ENCODE measurements around the gene ATXN7L1. TPM values are rescaled to one million over a fixed set of nuclear protein-coding genes. Genes with fewer than 3 reads are reported as not detected.

Gene ATXN7L1
- total RNA-seq, 1 donor: 17.3 TPM

- TF ChIP-seq CTCF (IDR thresholded peaks at IDR 0.05; ENCODE audit: insufficient read depth, low read depth, low read length): no peak
- DNase-seq (ENCODE audit: low read depth): no peak
- H3K4me3 ChIP-seq (ENCODE audit: low read depth, low read length): no peak overlapping the region
Observed at GRCh38 chr7:105594034-105594433, 282.4 kb downstream of the ATXN7L1 start.

- no peak for DNase-seq (ENCODE audit: low read depth)
- TF ChIP-seq CTCF (IDR thresholded peaks at IDR 0.05; ENCODE audit: insufficient read depth, low read depth, low read length): no peak
- H3K4me3 ChIP-seq (ENCODE audit: low read depth, low read length): no peak overlapping the region
Observed at GRCh38 chr7:105591522-105591921, 284.9 kb downstream of the ATXN7L1 start.

- no peak overlapping the region for H3K4me3 ChIP-seq (ENCODE audit: low read depth, low read length)
- no peak for TF ChIP-seq CTCF (IDR thresholded peaks at IDR 0.05; ENCODE audit: insufficient read depth, low read depth, low read length)
- no peak for DNase-seq (ENCODE audit: low read depth)
Observed at GRCh38 chr7:105590793-105591192, 285.6 kb downstream of the ATXN7L1 start.

- no peak overlapping the region for H3K4me3 ChIP-seq (ENCODE audit: low read depth, low read length)
- peak; percentile 71 for TF ChIP-seq CTCF (IDR thresholded peaks at IDR 0.05; ENCODE audit: insufficient read depth, low read depth, low read length)
- peak; percentile 76 for DNase-seq (ENCODE audit: low read depth)
Observed at GRCh38 chr7:105589356-105590077, 286.9 kb downstream of the ATXN7L1 start.

- H3K4me3 ChIP-seq (ENCODE audit: low read depth, low read length): no peak overlapping the region
- DNase-seq (ENCODE audit: low read depth): peak; percentile 10
- no peak for TF ChIP-seq CTCF (IDR thresholded peaks at IDR 0.05; ENCODE audit: insufficient read depth, low read depth, low read length)
Observed at GRCh38 chr7:105587909-105588635, 288.3 kb downstream of the ATXN7L1 start.

GRCh38 chr7:105585850-105586500, 290.4 kb downstream of the ATXN7L1 start:
- no peak for DNase-seq (ENCODE audit: low read depth)
- no peak overlapping the region for H3K4me3 ChIP-seq (ENCODE audit: low read depth, low read length)
- no peak for TF ChIP-seq CTCF (IDR thresholded peaks at IDR 0.05; ENCODE audit: insufficient read depth, low read depth, low read length)

Data from fibroblast of villous mesenchyme (primary cell).